HepG2 (cell line): Measurements from ENCODE around the gene TIMM17B.

ENCODE experiments used
- CHD2 ChIP-seq: IDR thresholded peaks from 2 replicates; pipeline ENCODE4 v1.6.1; 2011; ENCODE audit warnings: low read depth, low read length, improper control_type of control experiment
- CTCF ChIP-seq: sonication (generic); formaldehyde crosslinking; IDR thresholded peaks from 2 replicates; pipeline ENCODE4 v1.5.0; 2020; ENCODE audit warnings: mild to moderate bottlenecking, missing genetic modification reagents, moderate library complexity
- EP300 ChIP-seq, 3 experiments: sonication (generic) in 1 of 3; formaldehyde crosslinking in 1 of 3; IDR thresholded peaks; 2 replicates each; pipeline versions ENCODE4 v1.5.1 to v1.6.1; 2011 to 2020; ENCODE audit warnings: low read depth in 2 of 3, low read length in 2 of 3, borderline replicate concordance in 1 of 3, improper control_type of control experiment in 1 of 3, mild to moderate bottlenecking in 1 of 3, missing genetic modification reagents in 1 of 3, moderate library complexity in 1 of 3
- EZH2 ChIP-seq: conservative IDR thresholded peaks from 2 replicates; pipeline ENCODE4 v1.6.1; 2012; ENCODE audit warnings: mild to moderate bottlenecking, low read depth, low read length, moderate library complexity
- MEIS2 ChIP-seq: sonication (generic); formaldehyde crosslinking; IDR thresholded peaks from 2 replicates; pipeline ENCODE4 v1.9.0; 2021; ENCODE audit warnings: mild to moderate bottlenecking, missing genetic modification reagents
- NCOA2 ChIP-seq: sonication (generic); formaldehyde crosslinking; IDR thresholded peaks from 2 replicates; pipeline ENCODE4 v1.8.0; 2022; ENCODE audit warnings: inconsistent platforms
- POLR2A ChIP-seq, 2 experiments: IDR thresholded peaks; 2 replicates each; pipeline ENCODE4 v1.6.1; 2011; ENCODE audit warnings: low read depth in 2 of 2, low read length in 2 of 2, mild to moderate bottlenecking in 1 of 2, moderate library complexity in 1 of 2; ENCODE audit not compliant: insufficient read depth in 1 of 2
- ZBTB40 ChIP-seq, 2 experiments: fragments of 450-650 bp in 1 of 2; sonication (generic) in 1 of 2; formaldehyde crosslinking in 1 of 2; IDR thresholded peaks; 2 replicates each; pipeline versions ENCODE4 v1.6.1 to v1.8.0; 2016 to 2022; ENCODE audit warnings: antibody characterized with exemption in 1 of 2, mild to moderate bottlenecking in 1 of 2, missing genetic modification reagents in 1 of 2
- ZFP41 ChIP-seq: sonication (generic); formaldehyde crosslinking; IDR thresholded peaks from 2 replicates; pipeline ENCODE4 v1.4.0; 2020; ENCODE audit warnings: mild to moderate bottlenecking, missing genetic modification reagents, borderline replicate concordance

DNA sequence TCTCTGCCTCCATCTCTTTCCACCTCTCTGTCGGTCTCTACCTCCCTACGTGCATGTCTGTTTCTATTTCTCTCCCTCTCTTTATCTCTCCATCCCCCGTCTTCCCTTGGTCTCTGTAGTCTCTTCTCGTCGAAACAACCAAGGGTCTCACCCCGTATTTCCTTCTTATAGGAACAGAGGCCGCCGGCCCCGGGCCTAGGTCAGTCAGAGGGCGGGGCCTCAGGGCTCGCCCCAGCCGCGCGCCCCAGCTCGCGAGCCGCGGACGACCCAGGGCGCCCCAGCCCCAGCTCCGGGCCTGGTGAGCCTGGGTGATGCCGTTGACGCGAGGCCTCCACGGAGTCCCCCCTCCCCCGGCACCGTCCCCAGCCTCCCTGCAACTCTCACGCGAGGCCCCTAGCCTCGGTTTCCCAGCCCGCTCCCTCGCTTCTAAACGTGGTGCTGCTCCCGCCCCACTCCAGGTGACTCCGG is 6.6 kb downstream of the TIMM17B start:
- TF ChIP-seq EZH2 (no peak), ZBTB40 (IDR thresholded peaks at IDR 0.05) (no peak), ZBTB40 (CRISPR knock-in tag; IDR thresholded peaks at IDR 0.05) (no peak), EP300 (IDR thresholded peaks at IDR 0.05; ENCODE audit: low read depth in 2 of 2, low read length in 2 of 2) (no peak), EP300 (CRISPR knock-in tag; IDR thresholded peaks at IDR 0.05; ENCODE audit: borderline replicate concordance) (no peak), POLR2A (IDR thresholded peaks at IDR 0.05; ENCODE audit: insufficient read depth in 1 of 2, low read depth in 2 of 2, low read length in 2 of 2) (no peak), MEIS2 (CRISPR knock-in tag) (no peak), ZFP41 (CRISPR knock-in tag) (no peak), CTCF (CRISPR knock-in tag) (no peak), NCOA2 (no peak), CHD2 (no peak)
